K562 (cell line): ENCODE data around the gene OR4D2. TPM values are rescaled to one million over a fixed set of nuclear protein-coding genes. Genes with fewer than 3 reads are reported as not detected.

ENCODE experiments used
- ATF4 ChIP-seq: fragments of 450-650 bp; formaldehyde crosslinking; IDR thresholded peaks from 2 replicates; pipeline ENCODE4 v1.4.0; 2022; ENCODE audit warnings: mild to moderate bottlenecking, moderate library complexity
- CTCFL ChIP-seq: IDR thresholded peaks from 2 replicates; pipeline ENCODE4 v1.6.1; 2011; ENCODE audit warnings: borderline replicate concordance, low read depth, mild to moderate bottlenecking, moderate library complexity, low read length; ENCODE audit not compliant: insufficient read depth, poor library complexity, severe bottlenecking
- E4F1 ChIP-seq: fragments of 250-450 bp; sonication (Bioruptor Pico); IDR thresholded peaks from 2 replicates; pipeline ENCODE4 v1.5.0; 2021; ENCODE audit warnings: mild to moderate bottlenecking, borderline replicate concordance
- HOXB6 ChIP-seq: fragments of 250-450 bp; sonication (Bioruptor Pico); IDR thresholded peaks from 2 replicates; pipeline ENCODE4 v1.5.1; 2022; ENCODE audit warnings: mild to moderate bottlenecking, borderline replicate concordance
- MEF2A ChIP-seq: IDR thresholded peaks from 2 replicates; pipeline ENCODE4 v1.6.1; 2011; ENCODE audit warnings: low read depth, mild to moderate bottlenecking, low read length, moderate library complexity; ENCODE audit not compliant: control insufficient read depth
- MGA ChIP-seq: fragments of 450-650 bp; IDR thresholded peaks from 2 replicates; pipeline ENCODE4 v1.6.1; 2016; ENCODE audit warnings: mild to moderate bottlenecking, moderate library complexity
- SAFB ChIP-seq: fragments of 200-400 bp; formaldehyde crosslinking; IDR thresholded peaks from 2 replicates; pipeline ENCODE4 v1.6.1; 2017; ENCODE audit warnings: low read depth, low read length, borderline replicate concordance
- polyA plus RNA-seq, 8 experiments: library from polyadenylated mRNA; depleted of rRNA in 4 of 8; stranded (reverse) in 5 of 8; unstranded in 3 of 8; fragments of >200 nt; fragmentation: Nextera tagmentation in 2 of 8; fragmentation: Illumina TruSeq in 1 of 8; extraction: Ambion mirVana in 2 of 8; extraction: Trizol in 1 of 8; gene quantifications; 2 replicates each; pipeline versions ENCODE4 v1.2.1 to v1.2.3, GENCODE V29; 2011 to 2014; ENCODE audit warnings: inconsistent platforms in 1 of 8, missing spikeins in 1 of 8
- total RNA-seq, 7 experiments: library from RNA; depleted of rRNA in 6 of 7; stranded (reverse); fragments of >200 nt in 6 of 7; fragmentation: Illumina TruSeq in 2 of 7; extraction: Trizol in 2 of 7; gene quantifications; 2 replicates each; pipeline versions ENCODE4 v1.2.1 to v1.2.3, GENCODE V29; 2011 to 2021; ENCODE audit warnings: low replicate concordance in 1 of 7

OR4D2 gene
- total and polyA plus RNA-seq, 9 of the 15 experiments (the other 6 are each of a cell fraction or from before 2014, with no cell fraction given) = not detected

DNA sequence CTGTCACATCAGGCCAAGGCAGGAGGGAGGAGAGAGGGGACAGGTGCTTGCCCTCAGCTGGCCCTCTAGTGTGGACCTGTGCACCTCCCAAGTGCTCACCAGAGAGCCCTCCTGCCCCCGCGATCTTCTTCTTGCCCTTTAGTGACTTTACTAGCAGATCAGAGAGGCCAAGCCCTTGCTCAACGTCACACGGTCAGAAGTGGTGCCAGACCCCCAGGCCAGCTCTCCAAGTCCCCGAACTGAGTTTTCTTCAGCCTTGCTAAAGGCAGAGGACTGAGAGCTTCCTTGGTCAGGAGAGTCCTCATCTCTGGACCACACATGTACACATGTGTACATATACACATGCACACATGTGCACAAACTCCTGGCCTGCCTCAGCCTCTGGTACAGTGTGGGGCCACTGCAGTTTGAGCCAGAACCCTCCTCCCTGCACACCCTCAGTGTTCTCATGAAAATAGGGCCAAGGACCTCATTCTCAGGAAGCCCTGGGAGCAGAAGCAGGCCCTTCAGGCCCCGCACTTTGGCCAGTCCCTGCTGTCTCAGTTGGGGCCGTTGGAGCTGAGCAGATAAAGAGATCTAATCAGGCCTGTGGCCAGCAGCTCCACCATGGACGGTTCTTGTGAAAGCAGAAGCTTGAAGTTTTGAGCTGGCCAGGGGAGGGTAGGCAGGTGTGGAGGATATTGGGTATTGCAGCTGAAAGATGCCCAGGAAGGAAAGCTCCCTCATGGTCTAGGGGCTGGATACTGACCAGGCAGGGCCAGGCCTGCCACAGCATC, 18.4 kb downstream of the OR4D2 start (continued):
- no peak for TF ChIP-seq MEF2A
- TF ChIP-seq ATF4 (CRISPR knock-in tag) = peak; percentile 57; the same call in 1 of the 2 replicates
- no peak for TF ChIP-seq CTCFL
- no peak for TF ChIP-seq HOXB6 (CRISPR knock-in tag)
- no peak for TF ChIP-seq E4F1 (CRISPR knock-in tag)
- TF ChIP-seq MGA = peak; percentile 73
- no peak for TF ChIP-seq SAFB
